Activated T-helper 1 cell treated with anti-CD3 and anti-CD28 coated beads, Interleukin-12 subunit alpha, Interleukin-12 subunit beta, Interleukin-2, Interleukin-4 antibody, amounts not matched to agents 30 ng/mL and 10 ng/mL and 1 ng/mL, durations not matched to agents 14 hours and 24 hours and 36 hours (primary cell): Measurements from ENCODE around the gene HOXB1. TPM values are rescaled to one million over a fixed set of nuclear protein-coding genes. Genes with fewer than 3 reads are reported as not detected.

Source experiments
- DNase-seq: peaks from one replicate; pipeline ENCODE4 v3.0.0; 2021; ENCODE audit warnings: low spot score
- H3K27ac Mint-ChIP-seq: one replicate; pipeline ENCODE4 v1.8.0; 2021; ENCODE audit warnings: mild to moderate bottlenecking, mixed read lengths
- H3K27me3 Mint-ChIP-seq: one replicate; pipeline ENCODE4 v1.8.0; 2022; ENCODE audit warnings: mild to moderate bottlenecking, moderate library complexity, mixed read lengths; ENCODE audit not compliant: insufficient read depth
- H3K36me3 Mint-ChIP-seq: one replicate; pipeline ENCODE4 v1.8.0; 2021; ENCODE audit warnings: low read depth, mixed read lengths
- H3K4me1 Mint-ChIP-seq: one replicate; pipeline ENCODE4 v1.8.0; 2021; ENCODE audit warnings: low read depth, mixed read lengths
- H3K4me3 Mint-ChIP-seq: one replicate; pipeline ENCODE4 v1.8.0; 2021; ENCODE audit warnings: mild to moderate bottlenecking, moderate library complexity, mixed read lengths
- H3K9me3 Mint-ChIP-seq: one replicate; pipeline ENCODE4 v1.8.0; 2021; ENCODE audit warnings: mixed read lengths
- intact Hi-C: fragments of 100-400 bp; cut with micrococcal nuclease; formaldehyde crosslinking; loops from one replicate; pipeline ENCODE4 v1.15.1; 2024
- total RNA-seq: library from RNA; stranded (reverse); gene quantifications from 2 replicates; pipeline ENCODE4 v1.2.3, GENCODE V29; 2022

The HOXB1 gene
- total RNA-seq, 1 donor from 2014 or later = not detected

- Mint-ChIP-seq H3K4me1 (no peaks in the 10 kb centered on the region), H3K4me3 (no peak overlapping the region), H3K27ac (no peak overlapping the region), H3K27me3 (peaks cover 59% of the 10 kb centered on the region), H3K36me3 (no peaks in the 10 kb centered on the region), H3K9me3 (no peaks in the 10 kb centered on the region)
- DNase-seq = no peak
- intact Hi-C loops = no loop called here
Measured at GRCh38 chr17:48526608-48527546, 3.9 kb downstream of the HOXB1 start.

GRCh38 chr17:48523010-48523409, 7.8 kb downstream of the HOXB1 start:
- no peaks in the 10 kb centered on the region for H3K36me3 Mint-ChIP-seq
- peaks cover 55% of the 10 kb centered on the region for H3K27me3 Mint-ChIP-seq
- no peak overlapping the region for H3K27ac Mint-ChIP-seq
- no peak for DNase-seq
- H3K4me1 Mint-ChIP-seq = peaks cover 16% of the 10 kb centered on the region
- H3K9me3 Mint-ChIP-seq = no peaks in the 10 kb centered on the region
- no peak overlapping the region for H3K4me3 Mint-ChIP-seq
- intact Hi-C loops = no loop called here

GRCh38 chr17:48522031-48522653, 8.7 kb downstream of the HOXB1 start:
- no peaks in the 10 kb centered on the region for H3K36me3 Mint-ChIP-seq
- no peaks in the 10 kb centered on the region for H3K9me3 Mint-ChIP-seq
- DNase-seq = no peak

GRCh38 chr17:48520631-48521079, 10.2 kb downstream of the HOXB1 start:
- DNase-seq = no peak
- Mint-ChIP-seq H3K36me3 (no peaks in the 10 kb centered on the region), H3K27me3 (peaks cover 57% of the 10 kb centered on the region), H3K9me3 (no peaks in the 10 kb centered on the region), H3K4me3 (no peak overlapping the region), H3K4me1 (peaks cover 27% of the 10 kb centered on the region), H3K27ac (no peak overlapping the region)
- intact Hi-C loops = no loop called here

More at GRCh38 chr17:48522031-48522653, 8.7 kb downstream of the HOXB1 start:
- H3K4me1 Mint-ChIP-seq = peaks cover 22% of the 10 kb centered on the region
- no peak overlapping the region for H3K27ac Mint-ChIP-seq
- intact Hi-C loops = no loop called here
- peaks cover 57% of the 10 kb centered on the region for H3K27me3 Mint-ChIP-seq
- no peak overlapping the region for H3K4me3 Mint-ChIP-seq

GRCh38 chr17:48519427-48519826, 11.4 kb downstream of the HOXB1 start:
- Mint-ChIP-seq H3K27ac (peak overlapping the region; percentile 40), H3K9me3 (no peaks in the 10 kb centered on the region), H3K4me1 (peaks cover 38% of the 10 kb centered on the region), H3K4me3 (no peak overlapping the region), H3K36me3 (no peaks in the 10 kb centered on the region), H3K27me3 (peaks cover 52% of the 10 kb centered on the region)
- DNase-seq = no peak
- intact Hi-C loops = no loop called here

GRCh38 chr17:48517478-48517877, 13.3 kb downstream of the HOXB1 start:
- H3K27me3 Mint-ChIP-seq = peaks cover 36% of the 10 kb centered on the region
- intact Hi-C loops = no loop called here

GRCh38 chr17:48515925-48516900, 14.6 kb downstream of the HOXB1 start:
- Mint-ChIP-seq H3K9me3 (no peaks in the 10 kb centered on the region), H3K4me3 (no peak overlapping the region), H3K4me1 (peaks cover 69% of the 10 kb centered on the region), H3K27ac (no peak overlapping the region), H3K36me3 (no peaks in the 10 kb centered on the region), H3K27me3 (peaks cover 36% of the 10 kb centered on the region)
- intact Hi-C loops = no loop called here
- no peak for DNase-seq

More at GRCh38 chr17:48517478-48517877, 13.3 kb downstream of the HOXB1 start:
- no peak for DNase-seq
- Mint-ChIP-seq H3K4me3 (no peak overlapping the region), H3K9me3 (no peaks in the 10 kb centered on the region), H3K27ac (no peak overlapping the region), H3K4me1 (peaks cover 58% of the 10 kb centered on the region), H3K36me3 (no peaks in the 10 kb centered on the region)

- H3K27ac Mint-ChIP-seq = no peak overlapping the region
- DNase-seq = no peak
- H3K36me3 Mint-ChIP-seq = no peaks in the 10 kb centered on the region
- no peak overlapping the region for H3K4me3 Mint-ChIP-seq
- H3K4me1 Mint-ChIP-seq = peaks cover 65% of the 10 kb centered on the region
- no peaks in the 10 kb centered on the region for H3K9me3 Mint-ChIP-seq
- peaks cover 26% of the 10 kb centered on the region for H3K27me3 Mint-ChIP-seq
- intact Hi-C loops = no loop called here
Measured at GRCh38 chr17:48514477-48514876, 16.3 kb downstream of the HOXB1 start.

- intact Hi-C loops = no loop called here
- H3K4me1 Mint-ChIP-seq = peaks cover 64% of the 10 kb centered on the region
Measured at GRCh38 chr17:48513666-48514455, 16.9 kb downstream of the HOXB1 start.

GRCh38 chr17:48513097-48513496, 17.7 kb downstream of the HOXB1 start:
- Mint-ChIP-seq H3K36me3 (no peaks in the 10 kb centered on the region), H3K27me3 (peaks cover 23% of the 10 kb centered on the region), H3K27ac (peak overlapping the region; percentile 41), H3K9me3 (no peaks in the 10 kb centered on the region), H3K4me1 (peaks cover 71% of the 10 kb centered on the region), H3K4me3 (peak overlapping the region; percentile 64)
- intact Hi-C loops = no loop called here
- DNase-seq = peak; percentile 18

More at GRCh38 chr17:48513666-48514455, 16.9 kb downstream of the HOXB1 start:
- Mint-ChIP-seq H3K4me3 (no peak overlapping the region), H3K27ac (no peak overlapping the region), H3K36me3 (no peaks in the 10 kb centered on the region), H3K27me3 (peaks cover 24% of the 10 kb centered on the region), H3K9me3 (no peaks in the 10 kb centered on the region)
- no peak for DNase-seq

GRCh38 chr17:48510761-48511604, 19.8 kb downstream of the HOXB1 start:
- peak; percentile 44 for DNase-seq
- H3K36me3 Mint-ChIP-seq = no peaks in the 10 kb centered on the region
- H3K4me3 Mint-ChIP-seq = peak overlapping the region; percentile 61
- intact Hi-C loops = loop anchor here (1.0 kb wide), 3 partner anchors 27 to 98 kb away; no protein-coding TSS in a partner anchor
- H3K9me3 Mint-ChIP-seq = no peaks in the 10 kb centered on the region
- peaks cover 74% of the 10 kb centered on the region for H3K4me1 Mint-ChIP-seq
- H3K27me3 Mint-ChIP-seq = peaks cover 10% of the 10 kb centered on the region
- peak overlapping the region; percentile 87 for H3K27ac Mint-ChIP-seq
